Measurements from ENCODE around the gene CGB1. TPM values are rescaled to one million over a fixed set of nuclear protein-coding genes. Genes with fewer than 3 reads are reported as not detected.

The CGB1 gene
- total RNA-seq, 1 experiment from 2014 or later, result not detected

DNA sequence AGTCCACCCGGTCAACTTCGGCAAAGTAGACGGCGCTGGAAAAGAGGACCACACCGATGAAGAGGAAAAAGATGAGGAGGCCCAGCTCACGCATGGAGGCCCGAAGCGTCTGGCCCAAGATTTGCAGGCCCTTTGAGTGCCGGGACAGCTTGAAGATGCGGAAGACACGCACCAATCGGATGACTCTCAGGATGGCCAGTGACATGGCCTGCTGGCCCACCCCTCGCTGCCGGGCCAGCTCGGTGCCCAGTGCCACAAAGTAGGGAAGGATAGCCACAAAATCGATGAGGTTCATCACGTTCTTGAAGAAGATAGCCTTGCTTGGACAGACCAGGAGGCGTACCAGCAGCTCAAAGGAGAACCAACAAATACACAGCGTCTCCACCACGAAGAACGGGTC is 33.7 kb upstream of the CGB1 start:
- H4K5ac ChIP-seq (ENCODE audit: insufficient read length, low read depth, low read length), result no peak overlapping the region
- TF ChIP-seq, protein P1, sequence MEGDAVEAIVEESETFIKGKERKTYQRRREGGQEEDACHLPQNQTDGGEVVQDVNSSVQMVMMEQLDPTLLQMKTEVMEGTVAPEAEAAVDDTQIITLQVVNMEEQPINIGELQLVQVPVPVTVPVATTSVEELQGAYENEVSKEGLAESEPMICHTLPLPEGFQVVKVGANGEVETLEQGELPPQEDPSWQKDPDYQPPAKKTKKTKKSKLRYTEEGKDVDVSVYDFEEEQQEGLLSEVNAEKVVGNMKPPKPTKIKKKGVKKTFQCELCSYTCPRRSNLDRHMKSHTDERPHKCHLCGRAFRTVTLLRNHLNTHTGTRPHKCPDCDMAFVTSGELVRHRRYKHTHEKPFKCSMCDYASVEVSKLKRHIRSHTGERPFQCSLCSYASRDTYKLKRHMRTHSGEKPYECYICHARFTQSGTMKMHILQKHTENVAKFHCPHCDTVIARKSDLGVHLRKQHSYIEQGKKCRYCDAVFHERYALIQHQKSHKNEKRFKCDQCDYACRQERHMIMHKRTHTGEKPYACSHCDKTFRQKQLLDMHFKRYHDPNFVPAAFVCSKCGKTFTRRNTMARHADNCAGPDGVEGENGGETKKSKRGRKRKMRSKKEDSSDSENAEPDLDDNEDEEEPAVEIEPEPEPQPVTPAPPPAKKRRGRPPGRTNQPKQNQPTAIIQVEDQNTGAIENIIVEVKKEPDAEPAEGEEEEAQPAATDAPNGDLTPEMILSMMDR (conservative IDR thresholded peaks at IDR 0.05), result no peak
- no peak overlapping the region for H3K4me2 ChIP-seq (ENCODE audit: insufficient read depth, insufficient read length, low read length)
- Mint-ChIP-seq H3K4me1 (peaks cover 21 to 48% of the 10 kb centered on the region in 2 experiments), H3K36me3 (ENCODE audit: insufficient read depth in 1 of 3, low read depth in 3 of 3) (peaks cover 0 to 4% (median 3%) of the 10 kb centered on the region in 3 experiments; a peak in 3 of 7 replicates), H3K27me3 (ENCODE audit: low read depth) (peaks cover 93% of the 10 kb centered on the region), H3K4me3 (peak overlapping the region in 1 of 2 experiments; percentile 18; a peak in 1 of 5 replicates), H3K27ac (no peak overlapping the region), H3K9me3 (peaks cover 9 to 18% of the 10 kb centered on the region in 2 experiments; a peak in 4 of 5 replicates)
- H3K4ac ChIP-seq (ENCODE audit: low read depth, low read length), result no peak overlapping the region
- H3K27ac ChIP-seq (ENCODE audit: insufficient read length, low read depth, low read length), result no peak overlapping the region
- no peak overlapping the region for H2BK120ac ChIP-seq (ENCODE audit: low read depth, low read length, poor library complexity, severe bottlenecking)
- H3K23me2 ChIP-seq (ENCODE audit: insufficient read length, low read depth, low read length, poor library complexity, severe bottlenecking), result peaks cover 1% of the 10 kb centered on the region
- no peak overlapping the region for H3K23ac ChIP-seq (ENCODE audit: insufficient read length, low read depth, low read length)
- H3K14ac ChIP-seq (ENCODE audit: insufficient read depth, low read length), result no peak overlapping the region
- DNase-seq, result no peak
- no peak overlapping the region for H2AFZ ChIP-seq (ENCODE audit: low read length)
- no peak overlapping the region for H4K8ac ChIP-seq (replicated peaks; ENCODE audit: insufficient read length, low read depth, low read length)
- H3K79me1 ChIP-seq (ENCODE audit: insufficient read depth, low read depth, low read length, poor library complexity, severe bottlenecking), result no peaks in the 10 kb centered on the region
- H3K79me2 ChIP-seq (ENCODE audit: insufficient read depth, low read length), result no peaks in the 10 kb centered on the region
- H2BK12ac ChIP-seq (ENCODE audit: insufficient read length, low read depth, low read length), result no peak overlapping the region
- H3K4me1 ChIP-seq (ENCODE audit: insufficient read depth, low read length), result peaks cover 2% of the 10 kb centered on the region; the same call in 1 of the 2 replicates
- WGBS (ENCODE audit: extremely low coverage, insufficient read length, low lambda C conversion rate), result no CpG with 5 or more reads among the region's 21 CpGs
- H3K9ac ChIP-seq (ENCODE audit: extremely low read depth, insufficient read length, low read length), result no peak overlapping the region
- H2BK5ac ChIP-seq (ENCODE audit: insufficient read length, low read length), result no peak overlapping the region
- no peaks in the 10 kb centered on the region for H4K20me1 ChIP-seq (ENCODE audit: control insufficient read depth, insufficient read depth, insufficient read length)
- H3T11ph ChIP-seq (ENCODE audit: low read length), result no peak overlapping the region
- peaks cover 49% of the 10 kb centered on the region for H3K27me3 ChIP-seq (ENCODE audit: insufficient read depth, low read length)
- H2BK15ac ChIP-seq (ENCODE audit: low read depth, low read length), result no peak overlapping the region
- no peaks in the 10 kb centered on the region for H3K9me3 ChIP-seq (ENCODE audit: control insufficient read depth, low read depth, low read length)
- no peak overlapping the region for H3K18ac ChIP-seq (ENCODE audit: insufficient read length, low read depth, low read length)
- no peak overlapping the region for H3K56ac ChIP-seq (ENCODE audit: insufficient read length, low read depth, low read length)
- no peak overlapping the region for H2BK20ac ChIP-seq (ENCODE audit: low read depth, low read length, poor library complexity, severe bottlenecking)
- no peak overlapping the region for H4K91ac ChIP-seq (ENCODE audit: insufficient read length, low read depth, low read length)
- H2AK5ac ChIP-seq (ENCODE audit: insufficient read length, low read length), result no peak overlapping the region

Data from H9 (cell line).